ENCODE data around the gene NUDT3. TPM values are rescaled to one million over a fixed set of nuclear protein-coding genes. Genes with fewer than 3 reads are reported as not detected.

The NUDT3 gene
- total RNA-seq, 6 experiments from 2014 or later = 14.5 to 22.7 (median 16.7) TPM

- peak overlapping the region in 1 of 3 donors; percentile 49 for H3K27ac ChIP-seq
- TF ChIP-seq CTCF (IDR thresholded peaks at IDR 0.05) (peak in 2 of 4 donors; percentile 22 to 25), POLR2A (IDR thresholded peaks at IDR 0.05) (no peak)
- WGBS (ENCODE audit: insufficient coverage, low coverage, low lambda C conversion rate, missing lambda C conversion rate) = 7% methylated on average over 28 of the region's 64 CpGs
- ATAC-seq (peak in 1 of 4 donors; percentile 6), DNase-seq (peak; percentile 55 to 63 (median 61))
- no peaks in the 10 kb centered on the region for H3K36me3 ChIP-seq
- intact Hi-C loops (cut with DNase I) = no loop called here
- peaks cover 0 to 14% (median 3%) of the 10 kb centered on the region in 4 donors for H3K4me1 ChIP-seq
- peak overlapping the region; percentile 52 to 66 (median 58) for H3K4me3 ChIP-seq
- H3K27me3 ChIP-seq = no peaks in the 10 kb centered on the region
- no peaks in the 10 kb centered on the region for H3K9me3 ChIP-seq
Measured at GRCh38 chr6:34237722-34238584, 154.5 kb downstream of the NUDT3 start.

DNA sequence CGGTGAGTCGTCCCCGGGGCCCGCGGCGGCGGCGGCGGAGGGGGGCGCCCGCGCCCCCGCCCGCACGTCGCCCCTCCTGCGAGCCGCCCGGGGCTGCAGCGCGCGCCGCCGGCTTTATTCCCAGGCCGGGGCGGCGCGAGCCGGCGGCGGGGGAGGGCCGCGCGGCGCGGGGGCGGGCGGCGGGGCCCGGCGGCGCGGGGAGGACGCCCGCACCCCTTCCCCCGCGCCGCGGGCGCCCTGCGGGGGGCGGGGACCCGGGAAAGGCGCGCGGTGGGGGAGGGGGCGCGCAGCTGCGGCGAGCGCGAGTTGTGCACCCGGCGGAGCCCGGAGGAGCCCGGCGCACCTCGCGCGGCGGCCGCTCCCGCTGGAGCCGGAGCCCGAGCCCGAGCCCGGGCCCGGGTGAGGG lies 155.2 kb downstream of the NUDT3 start:
- H3K4me1 ChIP-seq = peaks cover 0 to 14% (median 3%) of the 10 kb centered on the region in 4 donors
- peak overlapping the region; percentile 52 to 67 (median 66) for H3K4me3 ChIP-seq
- no peaks in the 10 kb centered on the region for H3K9me3 ChIP-seq
- no peaks in the 10 kb centered on the region for H3K36me3 ChIP-seq
- no CpG with 5 or more reads among the region's 78 CpGs for WGBS (ENCODE audit: insufficient coverage, low coverage, low lambda C conversion rate, missing lambda C conversion rate)
- peak in 1 of 3 donors; percentile 49 for DNase-seq
- ATAC-seq = peak; percentile 2 to 18 (median 6)
- no peaks in the 10 kb centered on the region for H3K27me3 ChIP-seq
- TF ChIP-seq CTCF (IDR thresholded peaks at IDR 0.05) (no peak), POLR2A (IDR thresholded peaks at IDR 0.05) (no peak)
- intact Hi-C loops (cut with DNase I) = no loop called here
- peak overlapping the region in 1 of 3 donors; percentile 78 for H3K27ac ChIP-seq

DNA sequence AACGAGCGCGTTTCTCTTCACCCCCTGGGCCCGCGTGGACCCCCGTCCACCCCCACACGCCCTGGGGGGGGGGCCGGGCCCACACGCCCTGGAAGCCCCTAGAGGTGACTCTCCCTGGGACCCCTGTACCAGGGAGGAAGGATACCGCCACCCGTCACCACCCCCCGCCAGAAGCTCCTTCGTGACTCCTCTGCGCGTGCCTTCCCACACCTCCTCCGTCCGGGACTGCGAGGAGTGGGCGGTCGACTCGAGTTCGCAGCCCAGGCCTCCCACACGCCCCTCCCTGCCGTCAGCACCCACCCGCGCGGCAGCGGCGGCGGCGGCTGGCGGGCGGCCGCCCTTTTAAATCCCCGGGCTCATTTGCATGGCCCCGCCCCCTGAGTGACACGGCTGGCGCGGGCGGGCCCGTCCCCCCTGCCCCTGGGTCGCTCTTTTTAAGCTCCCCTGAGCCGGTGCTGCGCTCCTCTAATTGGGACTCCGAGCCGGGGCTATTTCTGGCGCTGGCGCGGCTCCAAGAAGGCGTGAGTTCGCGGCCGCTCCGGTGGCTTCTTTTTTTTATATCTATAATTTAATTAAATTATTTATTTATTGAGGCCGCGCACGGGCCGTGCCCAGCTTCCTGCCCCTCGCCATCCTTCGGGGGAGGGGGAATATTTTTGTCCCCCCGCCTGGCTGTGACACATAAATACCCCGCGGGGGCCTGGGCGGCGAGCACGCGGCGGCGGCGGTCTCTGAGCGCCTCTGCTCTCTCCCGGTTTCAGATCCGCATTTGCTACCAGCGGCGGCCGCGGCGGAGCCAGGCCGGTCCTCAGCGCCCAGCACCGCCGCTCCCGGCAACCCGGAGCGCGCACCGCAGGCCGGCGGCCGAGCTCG lies 155.8 kb downstream of the NUDT3 start, which contains the start of gene HMGA1:
Gene HMGA1 (plus strand): TSS at position 431 of the 873 bp plus-strand sequence. CDS start 3,908 bp downstream, outside the sequence.
- Histone ChIP-seq H3K4me3 (peak within 1 kb of the TSS; percentile 52 to 67 (median 66)), H3K36me3 (no peaks in the 10 kb centered on the region), H3K27ac (peak within 1 kb of the TSS; percentile 70 to 78 (median 76)), H3K27me3 (no peaks in the 10 kb centered on the region), H3K4me1 (peaks cover 0 to 14% (median 3%) of the 10 kb centered on the region in 4 donors), H3K9me3 (no peaks in the 10 kb centered on the region)
- TF ChIP-seq CTCF (IDR thresholded peaks at IDR 0.05) (no peak), POLR2A (IDR thresholded peaks at IDR 0.05) (peak; percentile 91)
- ATAC-seq = peak; percentile 88 to 90 (median 90)
- intact Hi-C loops (cut with DNase I) = no loop called here
- WGBS (ENCODE audit: insufficient coverage, low coverage, low lambda C conversion rate, missing lambda C conversion rate) = 0% methylated on average over 14 of the region's 91 CpGs
- DNase-seq = peak; percentile 91

DNA sequence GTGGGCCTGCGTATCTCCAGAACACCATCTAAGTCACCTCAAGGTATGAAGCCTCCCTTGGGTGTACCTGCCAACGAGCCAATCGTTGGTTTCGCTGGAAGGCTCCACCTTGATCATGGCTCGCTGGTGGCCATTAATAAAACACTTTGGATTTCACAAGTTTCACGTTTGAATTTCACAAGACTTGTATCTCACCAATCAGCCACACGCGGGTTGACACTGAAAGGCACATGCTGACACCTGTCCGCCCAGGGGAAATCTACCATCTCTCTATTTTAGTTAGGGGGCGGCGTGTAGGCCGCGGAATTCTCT lies 156.4 kb downstream of the NUDT3 start:
- no peaks in the 10 kb centered on the region for H3K9me3 ChIP-seq
- peak; percentile 44 to 73 (median 64) for DNase-seq
- intact Hi-C loops (cut with DNase I) = no loop called here
- no peaks in the 10 kb centered on the region for H3K27me3 ChIP-seq
- no peak for TF ChIP-seq CTCF (IDR thresholded peaks at IDR 0.05)
- TF ChIP-seq POLR2A (IDR thresholded peaks at IDR 0.05) = no peak
- peak; percentile 19 to 49 (median 38) for ATAC-seq
- H3K36me3 ChIP-seq = no peaks in the 10 kb centered on the region
- H3K4me1 ChIP-seq = peaks cover 0 to 14% (median 3%) of the 10 kb centered on the region in 4 donors
- 7% methylated on average over 7 of the region's 13 CpGs for WGBS (ENCODE audit: insufficient coverage, low coverage, low lambda C conversion rate, missing lambda C conversion rate)
- H3K4me3 ChIP-seq = peak overlapping the region; percentile 45 to 67 (median 66)
- H3K27ac ChIP-seq = peak overlapping the region; percentile 70 to 78 (median 76)
